Measurements from ENCODE around the gene ZNF232. TPM values are rescaled to one million over a fixed set of nuclear protein-coding genes. Genes with fewer than 3 reads are reported as not detected.
"Not testable (repeated sequence)": the region's sequence is repeated elsewhere in the genome, so short reads cannot be mapped to it uniquely, and the experiment has no call there.

ZNF232 gene
- total RNA-seq, 1 donor from 2014 or later: 11.1 TPM

- intact Hi-C loops (cut with micrococcal nuclease): not testable (repeated sequence)
These were observed 18.6 kb upstream of the ZNF232 start for GRCh38 chr17:5130261-5130660.

- intact Hi-C loops (cut with micrococcal nuclease): not testable (repeated sequence)
These were observed 18.1 kb upstream of the ZNF232 start for GRCh38 chr17:5129770-5130169.

- intact Hi-C loops (cut with micrococcal nuclease): no loop called here
These were observed 17.3 kb upstream of the ZNF232 start for GRCh38 chr17:5128905-5129535.

- intact Hi-C loops (cut with micrococcal nuclease): not testable (repeated sequence)
These were observed 16.7 kb upstream of the ZNF232 start for GRCh38 chr17:5128387-5128786.

- intact Hi-C loops (cut with micrococcal nuclease): no loop called here
These were observed 16.2 kb upstream of the ZNF232 start for GRCh38 chr17:5127910-5128309.

GRCh38 chr17:5126719-5127488 is 15.2 kb upstream of the ZNF232 start:
- intact Hi-C loops (cut with micrococcal nuclease): no loop called here

GRCh38 chr17:5124896-5125295 is 13.2 kb upstream of the ZNF232 start:
- intact Hi-C loops (cut with micrococcal nuclease): not testable (repeated sequence)

- intact Hi-C loops (cut with micrococcal nuclease): not testable (repeated sequence)
These were observed 12.6 kb upstream of the ZNF232 start for GRCh38 chr17:5124125-5124760.

- intact Hi-C loops (cut with micrococcal nuclease): no loop called here
These were observed 11.9 kb upstream of the ZNF232 start for GRCh38 chr17:5123343-5124124.

- intact Hi-C loops (cut with micrococcal nuclease): no loop called here
These were observed 11.1 kb upstream of the ZNF232 start for GRCh38 chr17:5122586-5123342.

- intact Hi-C loops (cut with micrococcal nuclease): not testable (repeated sequence)
These were observed 10.4 kb upstream of the ZNF232 start for GRCh38 chr17:5122056-5122455.

GRCh38 chr17:5121186-5121841 is 9.6 kb upstream of the ZNF232 start:
- intact Hi-C loops (cut with micrococcal nuclease): no loop called here

GRCh38 chr17:5120436-5121185 is 8.9 kb upstream of the ZNF232 start:
- intact Hi-C loops (cut with micrococcal nuclease): not testable (repeated sequence)

GRCh38 chr17:5120036-5120435 is 8.4 kb upstream of the ZNF232 start:
- intact Hi-C loops (cut with micrococcal nuclease): no loop called here

GRCh38 chr17:5118219-5118618 is 6.5 kb upstream of the ZNF232 start:
- intact Hi-C loops (cut with micrococcal nuclease): no loop called here

GRCh38 chr17:5115673-5116651 is 4.3 kb upstream of the ZNF232 start, which contains the start of gene USP6:
Gene USP6, plus strand, starts transcription at chr17:5116032. Its CDS starts 14,336 bp downstream, at chr17:5130368.
- intact Hi-C loops (cut with micrococcal nuclease): no loop called here

GRCh38 chr17:5110816-5111215 is 862 bp downstream of the ZNF232 start:
- intact Hi-C loops (cut with micrococcal nuclease): loop anchor here (2.0 kb wide), 1 partner anchor 80 kb away; the partner anchor contains the start of gene ZNF594

GRCh38 chr17:5100832-5101231 is 10.8 kb downstream of the ZNF232 start:
- intact Hi-C loops (cut with micrococcal nuclease): no loop called here

All from T-helper 2 cell treated with Interferon-gamma antibody and Interleukin-4, amounts not matched to agents 100 ng/mL and 5 ng/mL, for 36 hours (primary cell).